ENCODE measurements around the gene EIF4E1B. TPM values are rescaled to one million over a fixed set of nuclear protein-coding genes. Genes with fewer than 3 reads are reported as not detected.

EIF4E1B gene
- total RNA-seq, 1 donor from 2014 or later: 0.06 TPM

DNA sequence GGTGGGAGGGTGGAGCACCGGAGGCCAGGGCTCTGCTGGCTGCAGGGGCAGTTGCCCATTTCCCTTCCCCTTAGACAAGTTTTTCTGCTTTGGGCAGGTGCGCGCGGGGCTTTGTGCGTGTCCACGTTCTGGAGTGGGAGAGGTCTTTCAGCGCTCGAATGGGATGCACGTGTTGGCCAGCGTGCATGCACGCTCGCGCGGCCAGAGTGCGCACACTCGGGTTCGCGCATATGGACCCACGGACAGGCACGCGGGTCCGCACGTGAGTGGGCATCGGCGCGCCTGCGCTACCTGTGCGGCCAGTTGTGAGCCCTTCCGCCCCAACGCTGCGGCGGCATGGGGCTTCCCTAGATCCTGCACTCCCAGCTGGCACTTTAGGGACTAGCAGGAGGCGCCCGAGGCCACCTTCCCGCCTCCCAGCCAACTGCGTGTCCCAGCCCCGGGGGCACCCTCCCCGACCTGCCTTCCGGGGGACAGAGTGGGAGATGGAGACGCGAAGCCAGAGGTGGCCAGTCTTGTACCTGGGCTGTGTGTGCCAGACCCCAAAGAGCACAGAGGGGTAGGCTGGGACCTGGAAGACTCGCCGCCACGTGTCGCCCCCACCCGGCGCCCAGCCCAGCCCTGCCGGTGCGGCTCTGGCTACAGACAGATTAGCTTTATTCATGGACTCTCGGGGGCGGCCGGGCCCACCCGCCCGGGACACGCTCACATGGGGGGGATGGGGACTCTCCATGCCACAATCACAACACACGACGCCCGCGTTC, 10.7 kb upstream of the EIF4E1B start:
- peak overlapping the region; percentile 20 for H3K4me3 ChIP-seq
- peaks cover 9% of the 10 kb centered on the region for H4K20me1 ChIP-seq (ENCODE audit: low read depth)
- H3K4me1 ChIP-seq: peaks cover 8% of the 10 kb centered on the region
- no peaks in the 10 kb centered on the region for H3K79me2 ChIP-seq (ENCODE audit: low read depth)
- peak overlapping the region; percentile 17 for H2AFZ ChIP-seq (replicated peaks)
- H3K4me2 ChIP-seq: peak overlapping the region; percentile 71
- peaks cover 19% of the 10 kb centered on the region for H3K4me1 Mint-ChIP-seq
- peaks cover 59% of the 10 kb centered on the region for H3K27me3 Mint-ChIP-seq (ENCODE audit: insufficient read depth, low read depth)
- H3K36me3 ChIP-seq: no peaks in the 10 kb centered on the region
- H3K9ac ChIP-seq: no peak overlapping the region
- H3K9me3 ChIP-seq (ENCODE audit: low read depth): no peaks in the 10 kb centered on the region
- H3F3A ChIP-seq (ENCODE audit: low read depth): peaks cover 14% of the 10 kb centered on the region
- DNase-seq (ENCODE audit: low spot score): no peak
- peak overlapping the region; percentile 77 for H3K4me3 Mint-ChIP-seq
- no peaks in the 10 kb centered on the region for H3K36me3 Mint-ChIP-seq
- H3K27ac Mint-ChIP-seq: no peak overlapping the region
- H3K27me3 ChIP-seq: peaks cover 70% of the 10 kb centered on the region
- H3K9me3 Mint-ChIP-seq: peaks cover 1% of the 10 kb centered on the region
- no peak overlapping the region for H3K27ac ChIP-seq
- TF ChIP-seq, protein P1, sequence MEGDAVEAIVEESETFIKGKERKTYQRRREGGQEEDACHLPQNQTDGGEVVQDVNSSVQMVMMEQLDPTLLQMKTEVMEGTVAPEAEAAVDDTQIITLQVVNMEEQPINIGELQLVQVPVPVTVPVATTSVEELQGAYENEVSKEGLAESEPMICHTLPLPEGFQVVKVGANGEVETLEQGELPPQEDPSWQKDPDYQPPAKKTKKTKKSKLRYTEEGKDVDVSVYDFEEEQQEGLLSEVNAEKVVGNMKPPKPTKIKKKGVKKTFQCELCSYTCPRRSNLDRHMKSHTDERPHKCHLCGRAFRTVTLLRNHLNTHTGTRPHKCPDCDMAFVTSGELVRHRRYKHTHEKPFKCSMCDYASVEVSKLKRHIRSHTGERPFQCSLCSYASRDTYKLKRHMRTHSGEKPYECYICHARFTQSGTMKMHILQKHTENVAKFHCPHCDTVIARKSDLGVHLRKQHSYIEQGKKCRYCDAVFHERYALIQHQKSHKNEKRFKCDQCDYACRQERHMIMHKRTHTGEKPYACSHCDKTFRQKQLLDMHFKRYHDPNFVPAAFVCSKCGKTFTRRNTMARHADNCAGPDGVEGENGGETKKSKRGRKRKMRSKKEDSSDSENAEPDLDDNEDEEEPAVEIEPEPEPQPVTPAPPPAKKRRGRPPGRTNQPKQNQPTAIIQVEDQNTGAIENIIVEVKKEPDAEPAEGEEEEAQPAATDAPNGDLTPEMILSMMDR (IDR thresholded peaks at IDR 0.05): no peak
- peak; percentile 83 for TF ChIP-seq EZH2phosphoT487 (IDR thresholded peaks at IDR 0.05)
- peak; percentile 95 for TF ChIP-seq EZH2 (IDR thresholded peaks at IDR 0.05)

DNA sequence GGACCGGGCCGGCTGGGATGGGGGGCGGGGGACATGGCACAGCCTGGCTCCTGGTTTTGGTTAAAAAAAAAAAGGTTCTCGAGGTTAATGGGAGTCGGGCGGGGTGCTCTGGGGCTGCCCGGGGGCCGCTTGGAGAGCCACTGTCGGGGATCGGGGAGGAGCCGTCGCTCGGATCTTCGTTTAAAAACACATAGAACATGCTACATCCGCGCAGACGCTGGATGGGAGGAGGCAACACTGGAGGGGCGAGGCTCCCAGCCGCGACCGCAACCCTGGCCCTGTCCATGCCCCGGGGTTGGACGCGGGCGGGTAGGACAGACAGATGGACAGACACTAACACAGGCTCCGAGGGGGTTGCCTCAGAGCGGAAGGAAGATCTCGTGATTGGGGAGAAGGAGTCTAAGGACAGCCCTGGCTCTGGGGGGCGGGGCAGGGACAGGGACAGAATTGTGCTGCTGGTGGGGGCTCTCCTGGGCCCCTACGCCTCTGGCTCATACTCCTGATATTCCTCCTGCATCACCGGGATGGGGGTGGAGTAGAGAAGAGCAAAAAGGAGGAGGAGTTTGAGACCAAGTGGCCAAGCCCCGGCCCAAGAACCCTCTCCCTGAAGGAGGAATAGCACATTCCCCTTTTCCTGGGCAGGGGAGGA, 10.0 kb upstream of the EIF4E1B start:
- Histone ChIP-seq H3K9me3 (ENCODE audit: low read depth) (no peaks in the 10 kb centered on the region), H3K4me1 (peaks cover 8% of the 10 kb centered on the region), H3K27me3 (peaks cover 77% of the 10 kb centered on the region), H3K9ac (no peak overlapping the region), H2AFZ (replicated peaks) (peak overlapping the region; percentile 39), H3F3A (ENCODE audit: low read depth) (peaks cover 14% of the 10 kb centered on the region), H3K79me2 (ENCODE audit: low read depth) (no peaks in the 10 kb centered on the region), H3K4me2 (peak overlapping the region; percentile 71), H4K20me1 (ENCODE audit: low read depth) (peaks cover 9% of the 10 kb centered on the region), H3K4me3 (peak overlapping the region; percentile 20), H3K27ac (no peak overlapping the region), H3K36me3 (no peaks in the 10 kb centered on the region)
- peak overlapping the region; percentile 77 for H3K4me3 Mint-ChIP-seq
- TF ChIP-seq, protein P1 (IDR thresholded peaks at IDR 0.05): no peak
- TF ChIP-seq EZH2 (IDR thresholded peaks at IDR 0.05) (peak; percentile 93), EZH2phosphoT487 (IDR thresholded peaks at IDR 0.05) (peak; percentile 24)
- peaks cover 17% of the 10 kb centered on the region for H3K4me1 Mint-ChIP-seq
- no peaks in the 10 kb centered on the region for H3K36me3 Mint-ChIP-seq
- peaks cover 56% of the 10 kb centered on the region for H3K27me3 Mint-ChIP-seq (ENCODE audit: insufficient read depth, low read depth)
- DNase-seq (ENCODE audit: low spot score): no peak
- H3K27ac Mint-ChIP-seq: no peak overlapping the region
- H3K9me3 Mint-ChIP-seq: peaks cover 1% of the 10 kb centered on the region

DNA sequence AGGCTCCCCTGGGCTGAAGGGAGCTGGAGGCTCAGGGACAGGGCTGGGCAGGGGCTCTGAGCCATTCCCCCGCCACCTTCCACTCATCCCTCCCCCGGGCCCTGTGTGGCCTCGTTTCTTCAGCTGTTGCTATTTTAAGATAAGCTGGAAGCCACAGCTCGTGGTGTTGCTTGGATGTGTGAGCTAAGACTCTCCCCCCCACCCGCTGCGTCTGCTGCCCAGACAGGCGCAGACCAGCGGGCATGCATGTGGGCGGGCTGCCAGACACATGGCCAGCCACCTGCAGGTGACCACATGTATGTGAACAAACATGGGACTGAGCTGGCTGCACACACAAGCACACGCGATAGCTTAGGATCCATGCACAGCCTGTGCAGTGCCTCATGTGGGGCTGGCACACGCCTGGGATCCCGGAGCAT, 8.8 kb upstream of the EIF4E1B start:
- H3K27me3 ChIP-seq: peaks cover 77% of the 10 kb centered on the region
- H3K27me3 Mint-ChIP-seq (ENCODE audit: insufficient read depth, low read depth): peaks cover 56% of the 10 kb centered on the region

More for the DNA sequence above, 8.8 kb upstream of the EIF4E1B start:
- DNase-seq (ENCODE audit: low spot score): no peak
- Histone ChIP-seq H3K79me2 (ENCODE audit: low read depth) (no peaks in the 10 kb centered on the region), H3F3A (ENCODE audit: low read depth) (peaks cover 14% of the 10 kb centered on the region), H2AFZ (replicated peaks) (no peak overlapping the region), H3K36me3 (no peaks in the 10 kb centered on the region), H3K4me1 (peaks cover 8% of the 10 kb centered on the region), H3K9ac (no peak overlapping the region), H3K9me3 (ENCODE audit: low read depth) (no peaks in the 10 kb centered on the region), H3K4me2 (no peak overlapping the region), H4K20me1 (ENCODE audit: low read depth) (peaks cover 9% of the 10 kb centered on the region), H3K27ac (no peak overlapping the region), H3K4me3 (no peak overlapping the region)
- Mint-ChIP-seq H3K27ac (no peak overlapping the region), H3K4me1 (peaks cover 21% of the 10 kb centered on the region), H3K36me3 (no peaks in the 10 kb centered on the region), H3K4me3 (no peak overlapping the region), H3K9me3 (peaks cover 3% of the 10 kb centered on the region)
- TF ChIP-seq EZH2 (IDR thresholded peaks at IDR 0.05): no peak
- TF ChIP-seq, protein P1 (IDR thresholded peaks at IDR 0.05): no peak
- no peak for TF ChIP-seq EZH2phosphoT487 (IDR thresholded peaks at IDR 0.05)

Data from neural progenitor cell (in vitro differentiated cells).